Measurements from ENCODE around the gene ANO10.
"Not testable (repeated sequence)": the region's sequence is repeated elsewhere in the genome, so short reads cannot be mapped to it uniquely, and the experiment has no call there.

ANO10 gene

DNA sequence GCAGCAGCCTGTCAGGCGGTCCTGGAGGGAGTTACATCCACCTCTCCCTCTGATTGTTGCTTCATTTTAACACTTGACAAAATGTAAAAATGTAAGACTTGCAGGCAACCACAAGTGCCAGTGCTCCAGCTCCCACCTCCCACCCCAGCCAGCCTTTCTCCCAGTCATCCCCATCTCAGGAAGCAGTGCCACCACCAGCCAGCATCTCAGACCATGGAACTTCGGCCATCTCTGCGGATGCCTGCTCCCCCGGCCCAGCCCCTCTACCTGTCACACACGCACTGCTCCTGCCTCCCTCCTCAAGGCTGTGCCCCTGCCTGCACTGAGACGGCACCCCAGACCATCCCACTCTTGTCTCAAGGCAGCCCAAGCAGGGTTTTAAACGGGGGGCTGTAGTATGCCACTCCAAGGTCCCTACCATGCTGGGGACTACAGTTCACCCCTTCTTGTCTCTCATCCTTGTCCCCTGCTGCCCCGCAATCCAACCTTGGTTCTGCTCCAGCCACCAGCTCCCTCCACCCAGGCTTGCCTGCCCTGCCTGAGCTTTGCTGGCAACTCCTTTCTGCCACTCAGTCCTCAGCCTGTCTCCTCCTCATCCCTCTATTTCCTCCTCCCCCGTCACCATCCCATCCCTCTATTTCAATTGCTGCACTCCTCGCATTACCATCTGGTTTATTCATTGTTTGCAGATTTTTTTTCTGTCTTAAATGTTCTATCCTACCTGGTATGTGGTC lies 249.6 kb downstream of the ANO10 start:
- DNase-seq (ENCODE audit: low read depth in 3 of 3), result no peak

DNA sequence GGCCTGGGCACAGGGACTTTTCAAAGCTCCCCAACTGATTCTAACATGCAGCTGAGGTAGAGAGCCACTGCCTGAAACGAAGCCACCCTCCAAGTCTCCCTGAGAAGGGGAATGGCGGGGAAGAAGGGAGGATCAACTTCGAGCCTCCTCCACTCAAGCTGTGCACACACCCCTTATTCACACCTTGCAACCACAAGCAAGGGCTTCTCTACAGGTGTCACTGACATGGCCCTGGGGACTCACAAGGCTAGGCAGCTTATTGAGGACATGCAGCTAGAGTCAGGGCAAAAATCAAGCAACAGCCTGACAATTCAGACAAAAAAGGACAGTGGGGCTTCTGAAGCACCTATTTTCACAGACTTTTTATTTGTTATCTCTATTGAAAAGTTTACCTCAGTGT lies 250.3 kb downstream of the ANO10 start:
- no peak for DNase-seq (ENCODE audit: low read depth in 3 of 3)

DNA sequence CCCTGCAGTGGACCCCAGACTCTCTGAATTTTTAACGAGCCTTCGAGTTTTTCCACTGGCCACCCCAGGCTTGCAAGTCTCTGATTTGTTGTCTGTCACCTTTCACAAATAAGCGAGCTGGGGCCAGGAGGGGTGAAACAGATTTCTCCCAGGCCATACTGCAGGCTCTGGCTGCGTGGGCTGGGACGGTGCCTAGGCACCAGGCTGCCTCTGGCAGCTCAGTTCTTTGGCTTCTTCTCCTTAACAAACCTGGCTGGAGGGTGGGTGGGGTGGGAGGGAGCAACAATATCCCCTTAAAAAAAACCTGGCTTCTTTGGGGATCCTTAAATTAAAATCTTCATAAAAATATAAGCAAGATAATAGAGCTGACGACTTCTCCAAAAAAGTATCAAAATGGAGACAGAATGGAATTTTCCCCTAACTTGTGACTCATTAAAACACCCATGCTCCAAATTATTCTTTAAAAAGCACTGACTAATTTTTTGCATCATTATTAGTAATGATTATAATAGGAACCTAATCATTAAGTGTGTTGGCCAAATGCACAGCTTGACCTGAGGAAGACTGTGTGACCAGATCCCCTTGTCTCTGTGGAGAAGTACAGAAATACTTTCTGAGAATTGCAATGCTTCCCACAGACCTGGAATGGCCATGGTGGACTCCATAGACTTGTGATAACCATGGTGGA lies 251.4 kb downstream of the ANO10 start:
- DNase-seq (ENCODE audit: low read depth in 3 of 3), result no peak

DNA sequence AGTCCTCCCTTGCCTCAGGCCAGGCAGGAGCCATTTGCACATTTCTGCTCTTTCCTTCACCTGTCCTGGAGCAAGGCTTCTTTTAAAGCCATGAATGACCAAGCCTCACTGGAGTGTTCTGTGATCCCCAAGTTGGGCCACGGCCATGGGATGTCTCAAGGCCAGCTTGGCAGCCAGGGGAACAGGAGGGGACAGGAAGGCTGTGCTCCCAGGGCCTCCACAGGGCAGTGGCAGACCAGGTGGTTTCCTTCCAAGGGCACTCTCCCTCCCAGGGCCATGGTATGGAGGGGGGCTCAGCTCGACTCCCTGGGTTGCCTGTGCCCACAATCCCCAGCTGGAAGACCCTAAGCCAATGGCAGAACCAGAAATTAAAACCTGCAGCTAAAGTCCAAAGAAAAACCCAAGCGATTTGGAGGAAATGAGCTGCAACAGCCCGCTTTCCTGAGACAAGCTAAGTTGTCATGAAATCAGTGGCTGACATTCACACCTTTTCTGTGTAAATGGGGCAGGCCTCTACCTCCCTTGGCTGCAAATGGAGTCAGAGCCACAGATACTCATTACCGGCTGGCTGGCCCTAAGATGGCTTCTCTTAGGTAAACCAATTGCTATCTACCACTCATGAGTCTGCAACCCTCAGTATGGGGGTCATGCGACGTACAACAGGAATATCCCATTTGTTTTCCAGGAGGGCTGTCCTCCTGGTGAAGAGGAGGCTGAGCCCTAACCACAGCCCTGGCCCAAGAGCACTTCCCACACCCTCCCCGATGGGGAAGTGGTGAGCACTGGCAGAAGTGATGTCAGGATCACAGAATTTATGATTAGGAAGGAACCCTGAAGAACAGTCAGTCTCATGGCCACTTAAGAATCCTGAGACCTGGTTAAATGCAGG lies 252.2 kb downstream of the ANO10 start:
- DNase-seq (ENCODE audit: low read depth in 3 of 3), result no peak

DNA sequence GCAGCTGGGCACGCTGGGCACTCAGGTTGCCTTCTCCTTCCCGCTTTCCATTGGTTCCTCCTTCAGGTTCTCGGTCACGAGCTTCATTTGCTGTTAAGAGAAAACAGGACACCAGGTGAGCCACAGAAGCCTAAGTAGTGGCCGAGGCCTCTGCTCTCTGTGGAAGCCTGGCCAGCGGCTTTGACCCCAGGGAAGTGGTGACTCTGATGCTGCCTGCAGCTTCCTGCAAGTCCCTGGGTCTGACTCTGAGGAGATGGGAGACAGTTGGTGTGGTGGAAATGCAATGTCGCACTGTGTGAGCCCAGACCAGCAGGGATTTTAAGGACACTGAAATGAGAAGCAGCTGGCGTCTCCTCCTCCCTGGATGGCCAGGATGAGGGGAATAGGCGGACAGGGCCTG lies 254.9 kb downstream of the ANO10 start:
- DNase-seq (ENCODE audit: low read depth in 3 of 3), result no peak

DNA sequence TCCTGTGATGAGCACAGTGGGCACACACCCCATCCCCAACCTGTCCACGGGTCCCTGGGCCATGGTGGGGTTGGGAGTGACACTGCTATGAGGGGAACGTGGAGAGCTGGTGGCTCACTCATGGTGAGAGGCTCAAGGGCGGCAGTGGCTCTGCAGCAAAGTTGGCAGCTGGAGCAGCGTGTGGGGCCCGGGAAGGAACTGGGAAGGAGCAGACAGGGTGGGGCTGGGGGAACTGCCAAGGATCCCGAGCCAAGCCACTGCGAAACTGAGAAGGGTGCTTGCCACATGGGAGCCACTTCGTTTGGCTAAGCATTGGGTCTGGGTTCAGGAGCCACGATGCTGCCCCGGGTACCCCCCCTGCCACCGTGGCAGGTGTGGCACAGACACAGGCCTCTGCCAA lies 255.3 kb downstream of the ANO10 start:
- DNase-seq (ENCODE audit: low read depth in 3 of 3), result no peak

DNA sequence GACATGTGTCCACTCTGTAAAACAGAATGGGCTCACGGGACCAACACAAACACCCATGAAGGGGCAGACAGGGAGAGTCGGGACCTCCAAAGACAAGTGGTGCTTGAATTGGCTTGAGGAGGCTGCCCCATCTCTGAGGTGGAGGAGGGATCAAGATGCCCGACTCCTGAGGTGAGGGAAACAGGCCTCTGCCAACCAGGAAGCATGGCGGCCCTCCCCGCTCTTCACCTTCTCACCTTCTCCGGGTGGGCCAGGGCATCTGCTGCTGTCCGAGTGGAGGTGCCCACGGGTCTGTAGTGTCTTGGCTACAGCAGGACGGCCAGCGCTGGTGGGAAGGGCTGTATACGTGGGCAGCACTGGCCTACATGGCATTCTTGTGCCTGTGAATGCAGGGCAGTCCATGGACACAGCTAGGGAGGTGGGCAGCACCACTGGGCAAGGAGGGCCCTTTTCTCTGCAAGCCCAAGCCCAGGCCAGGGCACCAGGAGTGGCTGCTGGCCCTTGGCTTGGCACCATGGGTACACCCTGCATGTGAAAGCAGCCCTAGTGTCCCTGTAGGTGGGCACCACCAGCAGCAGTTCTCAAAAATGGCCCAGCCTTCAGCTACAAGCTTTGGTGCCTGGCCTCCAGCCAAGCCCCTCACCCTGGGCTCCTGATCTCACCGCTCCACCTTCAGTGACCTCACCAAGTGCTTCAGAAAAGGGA lies 256.1 kb downstream of the ANO10 start:
- DNase-seq (ENCODE audit: low read depth in 3 of 3), result no peak

DNA sequence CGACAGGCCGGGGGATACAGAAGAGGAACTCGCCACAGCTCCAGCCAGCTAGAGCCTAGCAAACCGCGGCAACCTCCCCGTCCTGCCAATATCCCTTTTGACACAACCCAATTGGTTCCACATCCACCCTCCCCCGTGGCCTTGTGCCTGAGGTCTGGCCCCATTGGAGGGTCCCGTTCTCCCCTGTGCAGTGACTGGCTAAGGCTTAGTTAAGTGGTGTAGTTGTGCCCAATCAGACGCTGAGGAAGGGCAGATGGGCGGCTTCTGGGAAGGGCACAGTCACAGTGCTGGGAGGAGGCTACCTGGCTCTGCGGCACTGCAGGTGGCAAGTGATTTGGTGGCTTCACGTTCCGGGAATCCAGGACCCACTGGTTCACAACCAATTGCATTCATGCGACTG lies 256.9 kb downstream of the ANO10 start:
- no peak for DNase-seq (ENCODE audit: low read depth in 3 of 3)

DNA sequence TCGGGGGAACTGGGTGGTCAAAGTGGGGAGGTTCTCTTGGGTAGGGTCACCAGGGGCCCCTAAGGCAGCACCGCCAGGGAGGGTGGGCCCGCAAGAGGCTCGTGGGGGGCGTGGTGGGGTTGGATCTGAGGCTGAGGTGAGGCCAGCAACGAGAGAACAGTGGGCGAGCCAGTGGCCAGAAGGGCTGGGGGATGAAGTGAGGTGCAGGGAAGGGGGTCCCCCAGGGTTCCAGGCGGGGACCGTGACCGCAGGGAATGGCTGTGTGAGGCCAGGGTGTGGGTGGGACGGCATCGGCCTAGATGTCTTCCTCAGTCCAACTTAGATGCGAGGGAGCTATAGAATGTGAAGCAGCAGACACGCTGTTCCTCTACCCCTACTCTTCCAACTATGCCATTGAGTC lies 257.3 kb downstream of the ANO10 start:
- no peak for DNase-seq (ENCODE audit: low read depth in 3 of 3)

DNA sequence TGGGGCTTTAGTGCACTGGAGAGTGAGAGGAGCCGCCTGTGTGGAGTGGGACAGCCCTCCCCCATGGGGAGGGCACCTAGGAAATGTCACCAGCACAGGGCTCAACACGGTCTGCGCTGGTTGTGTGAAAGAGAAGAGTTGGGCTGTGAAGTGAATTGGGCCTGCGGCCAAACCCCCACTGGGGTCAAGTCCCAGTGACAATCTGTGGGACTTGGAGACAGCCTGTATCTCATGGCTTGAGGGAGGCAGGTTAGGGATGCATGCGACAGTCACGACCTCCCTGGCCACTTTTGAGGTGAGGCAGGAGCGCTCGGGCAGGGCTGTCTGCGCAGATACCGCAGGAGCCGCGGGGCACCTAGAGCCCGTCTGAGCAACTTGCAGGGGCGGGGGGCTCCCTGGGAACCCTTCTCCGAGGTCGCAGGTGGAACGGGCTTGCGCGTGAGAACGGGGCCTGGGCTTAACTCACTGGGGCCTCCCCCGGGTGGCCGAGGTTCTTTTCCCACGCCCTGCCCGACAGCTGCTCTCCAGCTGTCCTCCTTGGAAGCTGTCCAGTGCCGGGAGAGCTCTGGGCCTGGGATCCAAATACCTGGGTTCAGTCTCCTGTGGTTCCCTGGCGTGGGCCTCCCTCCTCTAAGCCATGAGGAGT lies 258.1 kb downstream of the ANO10 start:
- no peak for DNase-seq (ENCODE audit: low read depth in 3 of 3)

DNA sequence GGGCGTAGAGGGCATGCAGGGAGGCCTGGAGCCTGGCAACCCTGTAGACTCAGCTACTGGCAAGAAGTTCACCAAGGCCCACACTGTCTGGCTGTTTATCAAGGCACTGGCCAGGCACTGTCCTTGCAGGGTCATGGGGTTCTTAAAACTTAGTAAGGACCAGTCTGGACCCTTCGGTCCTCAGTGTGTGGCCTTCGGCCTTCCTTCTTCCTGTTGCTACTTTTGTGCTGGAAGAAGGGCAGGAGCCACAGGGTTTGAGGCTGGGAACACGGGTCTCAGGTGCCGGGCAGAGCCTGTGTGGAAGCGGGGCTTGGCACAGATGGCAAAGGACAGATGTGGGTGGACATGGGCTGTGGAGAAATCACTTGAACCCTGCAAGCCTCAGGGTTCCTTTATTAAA lies 258.9 kb downstream of the ANO10 start:
- DNase-seq (ENCODE audit: low read depth in 3 of 3), result no peak

DNA sequence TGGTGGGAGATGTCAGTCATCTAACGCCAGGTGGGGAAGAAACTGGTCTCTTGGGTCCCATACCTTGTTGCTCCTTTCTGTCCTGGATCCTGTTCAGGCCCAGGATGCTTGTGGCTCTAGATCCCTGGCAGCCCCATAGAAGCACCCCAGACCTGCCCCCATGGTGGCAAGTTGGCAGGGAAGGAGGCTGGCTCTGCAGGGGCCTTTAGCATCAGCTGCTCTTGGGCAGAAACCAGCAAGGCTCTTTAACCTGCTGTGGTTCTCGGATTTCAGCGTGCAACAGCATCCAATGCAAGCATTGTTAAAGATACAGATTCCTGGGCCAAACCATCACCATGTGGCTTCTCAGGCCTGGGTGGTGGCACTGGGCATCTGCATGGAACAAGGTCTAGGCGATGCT lies 259.6 kb downstream of the ANO10 start:
- DNase-seq (ENCODE audit: low read depth in 3 of 3), result no peak

DNA sequence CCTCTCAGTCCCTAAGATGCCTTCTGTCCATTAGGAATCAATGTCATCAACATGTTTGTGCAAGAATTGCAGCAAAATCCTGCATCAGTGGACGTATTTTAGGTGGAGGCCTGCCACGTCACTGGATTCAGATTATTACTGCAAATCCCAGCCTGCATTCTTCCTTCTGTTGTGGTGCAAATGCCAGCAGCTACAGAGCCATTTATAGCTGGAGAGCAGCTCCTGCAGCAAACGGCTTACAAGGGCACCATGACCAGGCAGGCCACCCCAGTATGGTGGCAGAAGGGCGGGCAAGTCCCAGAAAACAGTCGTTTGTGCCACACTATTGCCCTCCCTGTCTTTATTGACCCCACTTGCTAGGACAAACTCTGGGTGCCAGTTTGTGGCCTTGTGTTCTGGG lies 260.7 kb downstream of the ANO10 start:
- DNase-seq (ENCODE audit: low read depth in 3 of 3), result no peak

DNA sequence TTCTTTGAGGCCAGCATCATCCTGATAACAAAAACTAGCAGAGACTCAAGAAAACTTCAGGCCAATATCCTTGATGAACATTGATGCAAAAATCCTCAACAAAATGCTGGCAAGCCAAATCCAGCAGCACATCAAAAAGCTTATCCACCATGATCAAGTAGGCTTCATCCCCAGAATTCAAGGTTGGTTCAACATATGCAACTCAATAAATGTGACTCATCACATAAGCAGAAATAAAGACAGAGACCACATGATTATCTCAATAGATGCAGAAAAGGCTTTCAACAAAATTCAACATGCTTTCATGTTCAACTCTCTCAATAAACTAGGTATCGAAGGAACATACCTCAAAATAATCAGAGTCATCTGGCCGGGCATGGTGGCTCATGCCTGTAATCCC lies 265.8 kb downstream of the ANO10 start:
- not testable (repeated sequence) for DNase-seq (ENCODE audit: low read depth in 3 of 3)

DNA sequence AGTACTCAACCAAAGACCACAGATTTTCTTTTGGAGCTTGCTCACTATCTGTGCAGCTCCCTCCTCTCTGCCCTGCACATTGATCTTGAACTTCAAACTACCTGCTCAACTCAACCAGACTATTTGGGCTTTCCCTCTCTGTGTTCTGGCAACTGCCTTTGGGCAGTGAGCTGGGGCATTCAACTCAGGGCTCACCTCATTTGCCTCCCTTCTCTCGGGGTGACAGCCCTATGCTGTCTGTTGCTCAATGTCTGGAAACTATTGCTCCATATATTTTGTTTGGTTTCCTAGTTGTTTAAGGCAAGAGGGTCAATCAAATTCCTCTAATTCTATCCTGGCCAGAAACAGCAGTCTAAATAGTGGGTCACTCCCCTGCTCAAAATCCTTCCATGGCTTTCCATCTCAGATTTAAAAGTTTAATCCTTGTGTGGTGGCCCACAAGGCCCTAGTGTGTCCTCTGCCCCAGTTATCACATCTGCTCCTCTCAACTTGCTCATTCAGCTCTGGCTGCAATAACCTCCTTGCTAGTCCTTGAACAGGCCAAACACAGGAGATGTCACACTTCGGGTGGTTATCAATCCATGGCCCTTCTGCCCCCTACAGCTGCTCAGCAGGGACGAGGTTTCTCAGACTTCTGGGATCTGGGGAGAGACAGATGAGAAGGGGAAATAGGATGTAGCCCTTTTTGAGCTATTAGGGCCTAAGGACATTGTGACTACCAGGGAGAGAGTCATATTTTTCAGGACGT lies 267.7 kb downstream of the ANO10 start:
- DNase-seq (ENCODE audit: low read depth in 3 of 3), result no peak

DNA sequence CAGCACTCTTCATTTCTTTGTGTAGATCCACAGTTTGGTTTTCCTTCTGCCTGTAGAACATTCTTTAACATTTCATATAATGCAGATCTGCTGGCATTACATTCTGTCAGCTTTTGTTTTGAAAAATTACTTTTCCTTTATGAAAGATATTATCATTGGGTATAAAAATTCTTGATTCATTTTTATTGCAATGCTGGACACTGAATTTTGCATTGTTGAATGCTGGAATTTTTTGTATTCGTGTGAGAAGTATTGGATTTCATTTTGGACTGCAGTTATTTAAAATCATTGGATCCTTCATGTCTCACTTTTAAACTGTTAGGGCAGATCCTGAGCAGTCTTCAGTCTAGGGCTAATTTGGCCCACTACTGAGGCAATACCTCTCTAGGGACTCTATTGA lies 268.4 kb downstream of the ANO10 start:
- no peak for DNase-seq (ENCODE audit: low read depth in 3 of 3)

DNA sequence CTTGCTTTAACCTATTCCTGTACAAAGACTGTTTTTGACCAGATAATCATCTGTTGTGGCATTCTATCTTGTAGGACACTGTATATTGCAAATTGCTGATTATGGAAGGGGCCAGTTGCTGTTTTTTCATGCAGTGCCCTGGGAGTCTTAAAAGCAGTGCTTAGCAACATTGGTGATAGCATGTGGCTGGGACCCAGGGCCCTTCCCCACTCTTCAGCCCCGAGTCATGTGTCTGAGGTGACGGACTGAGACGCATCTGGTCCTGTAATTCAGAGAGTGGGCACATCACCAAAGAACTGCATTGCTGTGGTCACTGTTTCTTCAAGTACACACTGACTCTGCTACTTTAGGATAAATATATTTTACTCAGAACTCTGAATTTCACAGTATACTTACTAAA lies 272.1 kb downstream of the ANO10 start:
- DNase-seq (ENCODE audit: low read depth in 3 of 3), result no peak

DNA sequence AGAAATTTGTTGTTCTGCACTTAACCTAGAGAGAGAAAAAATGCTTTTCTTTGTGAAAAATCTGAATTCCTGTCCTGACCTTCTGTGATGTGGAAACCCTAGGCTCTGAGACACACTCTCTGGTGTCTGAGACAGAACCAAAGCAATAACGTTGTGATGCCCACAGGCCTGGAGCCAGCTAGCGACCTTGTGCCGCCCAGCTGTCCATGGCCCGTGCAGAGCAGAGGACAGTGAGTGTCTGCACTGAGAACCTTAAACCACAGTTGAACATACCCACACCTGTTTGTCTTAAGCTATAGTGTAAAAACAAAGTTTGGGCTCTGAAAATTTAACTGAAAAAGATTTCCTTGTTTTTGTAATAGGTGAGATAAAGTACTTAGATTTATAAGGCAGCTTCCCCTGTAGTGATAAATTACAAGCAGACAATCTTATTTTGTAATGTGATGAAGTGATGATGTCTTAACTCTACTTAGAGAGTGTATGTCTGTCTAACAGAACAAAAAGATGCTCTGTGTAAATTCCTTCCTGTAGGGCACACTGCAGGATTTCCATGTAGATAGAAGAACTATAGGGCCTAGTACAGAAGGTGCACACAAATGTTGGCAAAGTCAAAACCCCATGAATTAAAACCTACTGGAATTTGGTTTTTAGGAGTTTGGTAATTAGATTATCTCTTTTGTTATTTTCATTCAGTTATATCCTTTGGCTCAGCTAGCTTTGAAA lies 272.8 kb downstream of the ANO10 start:
- no peak for DNase-seq (ENCODE audit: low read depth in 3 of 3)

DNA sequence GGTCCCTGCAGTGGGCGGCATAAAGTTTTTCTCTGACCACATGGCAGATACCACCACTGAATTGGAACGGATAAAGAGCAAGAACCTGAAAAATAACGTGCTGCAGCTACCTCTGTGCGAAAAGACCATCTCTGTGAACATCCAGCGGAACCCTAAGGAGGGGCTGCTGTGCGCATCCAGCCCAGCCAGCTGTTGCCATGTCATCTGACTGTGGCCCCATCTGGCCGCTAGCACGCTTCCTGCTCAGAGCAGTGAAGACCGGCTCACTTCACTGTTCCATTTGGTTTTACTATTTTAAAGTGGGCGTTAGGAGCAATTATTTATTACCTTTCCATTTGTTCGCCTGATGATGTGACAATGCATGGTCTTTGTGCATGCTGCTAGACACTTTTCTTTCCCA lies 273.5 kb downstream of the ANO10 start:
- DNase-seq (ENCODE audit: low read depth in 3 of 3), result no peak

DNA sequence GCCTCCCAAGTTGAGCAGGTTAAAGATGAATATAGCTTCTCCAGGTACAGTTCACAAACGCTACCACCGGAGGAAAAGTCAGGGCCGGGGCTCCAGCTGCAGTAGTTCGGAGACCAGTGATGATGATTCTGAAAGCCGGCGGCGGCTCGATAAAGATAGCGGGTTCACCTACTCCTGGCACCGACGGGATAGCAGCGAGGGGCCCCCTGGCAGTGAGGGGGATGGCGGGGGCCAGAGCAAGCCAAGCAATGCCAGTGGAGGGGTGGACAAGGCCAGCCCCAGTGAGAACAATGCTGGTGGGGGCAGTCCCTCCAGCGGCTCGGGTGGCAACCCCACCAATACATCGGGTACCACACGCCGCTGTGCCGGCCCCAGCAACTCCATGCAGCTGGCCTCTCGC lies 274.0 kb downstream of the ANO10 start:
- DNase-seq (ENCODE audit: low read depth in 3 of 3), result no peak

All from stimulated activated CD4-positive, alpha-beta T cell treated with anti-CD3 and anti-CD28 coated beads, TNF-alpha, amount 100 ng/mL, for 24 hours (primary cell).